ENCODE measurements around the gene NFAM1.

NFAM1 gene

GRCh38 chr22:42452916-42453315 lies 20.7 kb upstream of the NFAM1 start:
- Histone ChIP-seq H3K4me3 (ENCODE audit: low read depth, low read length) (no peak overlapping the region), H3K27ac (ENCODE audit: low read depth, low read length) (no peak overlapping the region), H3K4me1 (ENCODE audit: control insufficient read depth, insufficient read depth, low read length) (no peaks in the 10 kb centered on the region), H3K27me3 (ENCODE audit: control insufficient read depth, insufficient read depth, low read length) (no peaks in the 10 kb centered on the region), H3K9ac (ENCODE audit: low read length) (no peak overlapping the region), H3K36me3 (ENCODE audit: control insufficient read depth, insufficient read depth, low read length) (no peaks in the 10 kb centered on the region), H3K9me3 (ENCODE audit: control insufficient read depth, insufficient read depth, low read depth, low read length) (no peaks in the 10 kb centered on the region)

- Histone ChIP-seq H3K36me3 (ENCODE audit: control insufficient read depth, insufficient read depth, low read length) (no peaks in the 10 kb centered on the region), H3K4me1 (ENCODE audit: control insufficient read depth, insufficient read depth, low read length) (no peaks in the 10 kb centered on the region)
These were observed 20.3 kb upstream of the NFAM1 start for GRCh38 chr22:42452456-42452855.

GRCh38 chr22:42451499-42452145 lies 19.4 kb upstream of the NFAM1 start:
- Histone ChIP-seq H3K27ac (ENCODE audit: low read depth, low read length) (no peak overlapping the region), H3K9me3 (ENCODE audit: control insufficient read depth, insufficient read depth, low read depth, low read length) (no peaks in the 10 kb centered on the region), H3K4me1 (ENCODE audit: control insufficient read depth, insufficient read depth, low read length) (no peaks in the 10 kb centered on the region), H3K4me3 (ENCODE audit: low read depth, low read length) (no peak overlapping the region), H3K36me3 (ENCODE audit: control insufficient read depth, insufficient read depth, low read length) (no peaks in the 10 kb centered on the region), H3K9ac (ENCODE audit: low read length) (no peak overlapping the region), H3K27me3 (ENCODE audit: control insufficient read depth, insufficient read depth, low read length) (no peaks in the 10 kb centered on the region)

More at GRCh38 chr22:42452456-42452855, 20.3 kb upstream of the NFAM1 start:
- Histone ChIP-seq H3K9me3 (ENCODE audit: control insufficient read depth, insufficient read depth, low read depth, low read length) (no peaks in the 10 kb centered on the region), H3K27ac (ENCODE audit: low read depth, low read length) (no peak overlapping the region), H3K27me3 (ENCODE audit: control insufficient read depth, insufficient read depth, low read length) (no peaks in the 10 kb centered on the region), H3K9ac (ENCODE audit: low read length) (no peak overlapping the region), H3K4me3 (ENCODE audit: low read depth, low read length) (no peak overlapping the region)

GRCh38 chr22:42450862-42451261 lies 18.7 kb upstream of the NFAM1 start:
- H3K9ac ChIP-seq (ENCODE audit: low read length): no peak overlapping the region
- H3K4me1 ChIP-seq (ENCODE audit: control insufficient read depth, insufficient read depth, low read length): no peaks in the 10 kb centered on the region
- no peaks in the 10 kb centered on the region for H3K27me3 ChIP-seq (ENCODE audit: control insufficient read depth, insufficient read depth, low read length)
- H3K36me3 ChIP-seq (ENCODE audit: control insufficient read depth, insufficient read depth, low read length): no peaks in the 10 kb centered on the region
- H3K4me3 ChIP-seq (ENCODE audit: low read depth, low read length): no peak overlapping the region
- no peak overlapping the region for H3K27ac ChIP-seq (ENCODE audit: low read depth, low read length)
- H3K9me3 ChIP-seq (ENCODE audit: control insufficient read depth, insufficient read depth, low read depth, low read length): no peaks in the 10 kb centered on the region

- H3K36me3 ChIP-seq (ENCODE audit: control insufficient read depth, insufficient read depth, low read length): no peaks in the 10 kb centered on the region
- H3K9me3 ChIP-seq (ENCODE audit: control insufficient read depth, insufficient read depth, low read depth, low read length): no peaks in the 10 kb centered on the region
- H3K9ac ChIP-seq (ENCODE audit: low read length): no peak overlapping the region
- H3K4me3 ChIP-seq (ENCODE audit: low read depth, low read length): no peak overlapping the region
- no peaks in the 10 kb centered on the region for H3K27me3 ChIP-seq (ENCODE audit: control insufficient read depth, insufficient read depth, low read length)
- peaks cover 16% of the 10 kb centered on the region for H3K4me1 ChIP-seq (ENCODE audit: control insufficient read depth, insufficient read depth, low read length)
- no peak overlapping the region for H3K27ac ChIP-seq (ENCODE audit: low read depth, low read length)
These were observed 13.9 kb upstream of the NFAM1 start for GRCh38 chr22:42446151-42446550.

- Histone ChIP-seq H3K27me3 (ENCODE audit: control insufficient read depth, insufficient read depth, low read length) (peaks cover 15% of the 10 kb centered on the region; the same call in 1 of the 2 replicates), H3K36me3 (ENCODE audit: control insufficient read depth, insufficient read depth, low read length) (no peaks in the 10 kb centered on the region), H3K4me3 (ENCODE audit: low read depth, low read length) (peak overlapping the region; percentile 55), H3K9ac (ENCODE audit: low read length) (peak overlapping the region; percentile 48), H3K4me1 (ENCODE audit: control insufficient read depth, insufficient read depth, low read length) (peaks cover 35% of the 10 kb centered on the region), H3K27ac (ENCODE audit: low read depth, low read length) (no peak overlapping the region), H3K9me3 (ENCODE audit: control insufficient read depth, insufficient read depth, low read depth, low read length) (no peaks in the 10 kb centered on the region)
These were observed 12.1 kb upstream of the NFAM1 start for GRCh38 chr22:42444077-42444904.

- Histone ChIP-seq H3K4me1 (ENCODE audit: control insufficient read depth, insufficient read depth, low read length) (peaks cover 39% of the 10 kb centered on the region), H3K9me3 (ENCODE audit: control insufficient read depth, insufficient read depth, low read depth, low read length) (no peaks in the 10 kb centered on the region), H3K27me3 (ENCODE audit: control insufficient read depth, insufficient read depth, low read length) (peaks cover 18% of the 10 kb centered on the region; the same call in 1 of the 2 replicates), H3K36me3 (ENCODE audit: control insufficient read depth, insufficient read depth, low read length) (no peaks in the 10 kb centered on the region), H3K4me3 (ENCODE audit: low read depth, low read length) (peak overlapping the region; percentile 55), H3K27ac (ENCODE audit: low read depth, low read length) (no peak overlapping the region), H3K9ac (ENCODE audit: low read length) (peak overlapping the region; percentile 2)
These were observed 11.3 kb upstream of the NFAM1 start for GRCh38 chr22:42443240-42444076.

GRCh38 chr22:42442748-42443147 lies 10.5 kb upstream of the NFAM1 start:
- no peak overlapping the region for H3K9ac ChIP-seq (ENCODE audit: low read length)
- no peaks in the 10 kb centered on the region for H3K9me3 ChIP-seq (ENCODE audit: control insufficient read depth, insufficient read depth, low read depth, low read length)
- H3K27ac ChIP-seq (ENCODE audit: low read depth, low read length): no peak overlapping the region
- no peaks in the 10 kb centered on the region for H3K36me3 ChIP-seq (ENCODE audit: control insufficient read depth, insufficient read depth, low read length)
- H3K4me3 ChIP-seq (ENCODE audit: low read depth, low read length): no peak overlapping the region
- peaks cover 39% of the 10 kb centered on the region for H3K4me1 ChIP-seq (ENCODE audit: control insufficient read depth, insufficient read depth, low read length)
- H3K27me3 ChIP-seq (ENCODE audit: control insufficient read depth, insufficient read depth, low read length): peaks cover 18% of the 10 kb centered on the region; the same call in 1 of the 2 replicates

- Histone ChIP-seq H3K4me3 (ENCODE audit: low read depth, low read length) (no peak overlapping the region), H3K36me3 (ENCODE audit: control insufficient read depth, insufficient read depth, low read length) (no peaks in the 10 kb centered on the region), H3K4me1 (ENCODE audit: control insufficient read depth, insufficient read depth, low read length) (peaks cover 39% of the 10 kb centered on the region), H3K27me3 (ENCODE audit: control insufficient read depth, insufficient read depth, low read length) (peaks cover 18% of the 10 kb centered on the region; the same call in 1 of the 2 replicates), H3K27ac (ENCODE audit: low read depth, low read length) (no peak overlapping the region), H3K9ac (ENCODE audit: low read length) (no peak overlapping the region), H3K9me3 (ENCODE audit: control insufficient read depth, insufficient read depth, low read depth, low read length) (no peaks in the 10 kb centered on the region)
These were observed 8.5 kb upstream of the NFAM1 start for GRCh38 chr22:42440728-42441127.

GRCh38 chr22:42439821-42440674 lies 7.8 kb upstream of the NFAM1 start:
- Histone ChIP-seq H3K9me3 (ENCODE audit: control insufficient read depth, insufficient read depth, low read depth, low read length) (no peaks in the 10 kb centered on the region), H3K9ac (ENCODE audit: low read length) (no peak overlapping the region), H3K27ac (ENCODE audit: low read depth, low read length) (no peak overlapping the region), H3K36me3 (ENCODE audit: control insufficient read depth, insufficient read depth, low read length) (no peaks in the 10 kb centered on the region), H3K4me3 (ENCODE audit: low read depth, low read length) (peak overlapping the region; percentile 25; the same call in 1 of the 2 replicates), H3K4me1 (ENCODE audit: control insufficient read depth, insufficient read depth, low read length) (peaks cover 39% of the 10 kb centered on the region), H3K27me3 (ENCODE audit: control insufficient read depth, insufficient read depth, low read length) (peaks cover 18% of the 10 kb centered on the region; the same call in 1 of the 2 replicates)

Measured in HUES6 (cell line).